PFSK-1 (cell line): ENCODE results near the gene DHX34.

Experiments
- FOXP2 ChIP-seq: optimal IDR thresholded peaks from 2 replicates; pipeline ENCODE3; 2011; ENCODE audit warnings: borderline replicate concordance, control low read depth, inconsistent platforms; ENCODE audit not compliant: insufficient read depth; ENCODE audit errors: extremely low read length, extremely low read depth
- POLR2AphosphoS5 ChIP-seq: IDR thresholded peaks from 2 replicates; pipeline ENCODE4 v1.6.1; 2012; ENCODE audit warnings: low read depth, mild to moderate bottlenecking, control low read depth, low read length, moderate library complexity
- SIN3A ChIP-seq: IDR thresholded peaks from 2 replicates; pipeline ENCODE4 v1.6.1; 2012; ENCODE audit warnings: mild to moderate bottlenecking, low read length, moderate library complexity, borderline replicate concordance; ENCODE audit not compliant: insufficient read depth
- TAF1 ChIP-seq: IDR thresholded peaks from 2 replicates; pipeline ENCODE4 v1.6.1; 2012; ENCODE audit warnings: low read length, control low read depth, borderline replicate concordance; ENCODE audit not compliant: insufficient read depth
- TF ChIP-seq, protein P1 (sequence below), 2 experiments: IDR thresholded peaks; 2 replicates each; pipeline versions ENCODE4 v1.6.1 to v1.8.0; 2011 to 2012; ENCODE audit warnings: low read depth in 2 of 2, low read length in 2 of 2, control low read depth in 1 of 2, inconsistent platforms in 1 of 2, mild to moderate bottlenecking in 1 of 2, moderate library complexity in 1 of 2; ENCODE audit not compliant: insufficient read depth in 1 of 2

DHX34 gene

DNA sequence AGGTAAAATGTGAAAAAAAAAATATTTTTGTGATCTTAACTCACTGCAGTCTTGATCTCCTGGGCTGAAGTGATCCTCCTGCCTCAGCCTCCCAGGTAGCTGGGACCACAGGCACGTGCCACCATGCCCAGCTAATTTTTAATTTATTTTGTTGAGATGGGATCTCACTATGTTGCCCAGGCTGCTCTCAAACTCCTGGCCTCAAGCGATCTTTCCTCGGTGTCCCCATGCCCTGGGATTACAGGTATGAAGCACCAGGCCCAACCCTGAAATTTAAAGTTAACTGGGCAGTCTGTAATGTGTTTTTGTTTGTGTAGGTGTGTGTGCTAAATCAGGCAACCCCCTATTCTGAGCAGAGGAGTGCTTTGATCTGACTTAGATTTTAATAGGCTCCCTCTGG is 42.8 kb upstream of the DHX34 start:
- TF ChIP-seq TAF1 (no peak), FOXP2 (no peak), SIN3A (no peak), POLR2AphosphoS5 (no peak)
- TF ChIP-seq, protein P1, sequence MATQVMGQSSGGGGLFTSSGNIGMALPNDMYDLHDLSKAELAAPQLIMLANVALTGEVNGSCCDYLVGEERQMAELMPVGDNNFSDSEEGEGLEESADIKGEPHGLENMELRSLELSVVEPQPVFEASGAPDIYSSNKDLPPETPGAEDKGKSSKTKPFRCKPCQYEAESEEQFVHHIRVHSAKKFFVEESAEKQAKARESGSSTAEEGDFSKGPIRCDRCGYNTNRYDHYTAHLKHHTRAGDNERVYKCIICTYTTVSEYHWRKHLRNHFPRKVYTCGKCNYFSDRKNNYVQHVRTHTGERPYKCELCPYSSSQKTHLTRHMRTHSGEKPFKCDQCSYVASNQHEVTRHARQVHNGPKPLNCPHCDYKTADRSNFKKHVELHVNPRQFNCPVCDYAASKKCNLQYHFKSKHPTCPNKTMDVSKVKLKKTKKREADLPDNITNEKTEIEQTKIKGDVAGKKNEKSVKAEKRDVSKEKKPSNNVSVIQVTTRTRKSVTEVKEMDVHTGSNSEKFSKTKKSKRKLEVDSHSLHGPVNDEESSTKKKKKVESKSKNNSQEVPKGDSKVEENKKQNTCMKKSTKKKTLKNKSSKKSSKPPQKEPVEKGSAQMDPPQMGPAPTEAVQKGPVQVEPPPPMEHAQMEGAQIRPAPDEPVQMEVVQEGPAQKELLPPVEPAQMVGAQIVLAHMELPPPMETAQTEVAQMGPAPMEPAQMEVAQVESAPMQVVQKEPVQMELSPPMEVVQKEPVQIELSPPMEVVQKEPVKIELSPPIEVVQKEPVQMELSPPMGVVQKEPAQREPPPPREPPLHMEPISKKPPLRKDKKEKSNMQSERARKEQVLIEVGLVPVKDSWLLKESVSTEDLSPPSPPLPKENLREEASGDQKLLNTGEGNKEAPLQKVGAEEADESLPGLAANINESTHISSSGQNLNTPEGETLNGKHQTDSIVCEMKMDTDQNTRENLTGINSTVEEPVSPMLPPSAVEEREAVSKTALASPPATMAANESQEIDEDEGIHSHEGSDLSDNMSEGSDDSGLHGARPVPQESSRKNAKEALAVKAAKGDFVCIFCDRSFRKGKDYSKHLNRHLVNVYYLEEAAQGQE (IDR thresholded peaks at IDR 0.05; ENCODE audit: insufficient read depth in 1 of 2, low read depth in 2 of 2, low read length in 2 of 2), result no peak

DNA sequence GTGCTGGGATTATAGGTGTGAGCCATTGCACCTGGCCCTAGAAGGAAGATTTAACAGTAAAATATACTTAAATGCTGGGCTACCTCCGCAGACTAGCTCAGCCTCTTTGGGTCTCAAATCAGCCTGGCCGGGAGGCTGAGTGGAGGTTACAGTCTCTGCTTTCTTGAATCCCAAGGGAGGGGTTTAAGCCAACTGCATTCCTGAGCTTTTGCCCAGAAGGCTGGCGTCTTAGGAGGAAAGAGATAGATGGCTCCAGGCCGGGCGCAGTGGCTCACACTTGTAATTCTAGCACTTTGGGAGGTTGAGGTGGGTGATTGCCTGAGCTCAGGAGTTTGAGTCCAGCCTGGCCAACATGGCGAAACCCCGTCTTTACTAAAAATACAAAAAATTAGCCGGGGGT is 40.1 kb upstream of the DHX34 start:
- no peak for TF ChIP-seq FOXP2
- no peak for TF ChIP-seq SIN3A
- no peak for TF ChIP-seq POLR2AphosphoS5
- no peak for TF ChIP-seq TAF1
- TF ChIP-seq, protein P1 (IDR thresholded peaks at IDR 0.05; ENCODE audit: insufficient read depth in 1 of 2, low read depth in 2 of 2, low read length in 2 of 2), result no peak

DNA sequence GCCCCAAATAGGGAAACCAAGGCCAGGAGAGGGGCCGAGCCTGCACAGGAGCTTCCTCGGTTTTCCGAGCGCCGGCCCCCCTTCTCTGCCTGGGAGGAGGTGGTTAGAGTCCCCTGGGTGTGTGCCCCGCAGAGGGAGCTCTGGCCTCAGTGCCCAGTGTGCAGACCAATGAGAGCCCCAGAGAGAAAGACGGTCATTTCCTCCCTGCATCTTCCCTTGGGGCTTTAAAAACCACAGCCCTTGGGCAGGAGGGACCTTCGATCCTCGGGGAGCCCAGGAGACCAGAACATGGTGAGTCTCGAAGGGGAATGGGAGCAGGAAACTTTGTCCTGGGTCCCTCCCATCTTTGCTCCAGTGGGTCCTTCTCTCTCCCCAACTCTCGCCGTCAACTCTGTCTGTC is 39.5 kb upstream of the DHX34 start, which contains the start of gene C5AR1:
C5AR1 (plus strand) TSS at position 254 of the 400 bp plus-strand sequence; CDS start at position 289, 35 bp downstream.
- TF ChIP-seq FOXP2 (no peak), POLR2AphosphoS5 (no peak), TAF1 (no peak), SIN3A (no peak)
- TF ChIP-seq, protein P1 (IDR thresholded peaks at IDR 0.05; ENCODE audit: insufficient read depth in 1 of 2, low read depth in 2 of 2, low read length in 2 of 2), result no peak

DNA sequence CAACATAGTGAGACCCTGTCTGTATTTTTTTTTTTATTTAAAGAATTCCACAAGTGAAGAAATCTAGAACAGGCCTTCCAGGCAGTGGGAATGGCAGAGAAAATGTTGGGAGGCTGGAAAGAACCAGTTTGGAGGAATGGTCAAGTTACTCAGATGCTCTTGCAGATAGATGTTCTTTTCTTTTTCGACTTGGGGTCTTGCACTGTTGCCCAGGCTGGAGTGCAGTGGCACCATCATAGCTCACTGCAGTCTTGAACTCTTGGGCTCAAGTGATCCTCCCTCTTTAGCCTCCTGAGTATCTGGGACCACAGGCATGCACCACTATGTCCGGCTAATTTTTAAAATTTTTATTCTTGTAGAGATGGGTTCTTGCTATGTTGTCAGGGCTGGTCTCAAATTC is 38.8 kb upstream of the DHX34 start:
- TF ChIP-seq, protein P1 (IDR thresholded peaks at IDR 0.05; ENCODE audit: insufficient read depth in 1 of 2, low read depth in 2 of 2, low read length in 2 of 2), result no peak
- TF ChIP-seq TAF1, result no peak
- no peak for TF ChIP-seq FOXP2
- TF ChIP-seq POLR2AphosphoS5, result no peak
- TF ChIP-seq SIN3A, result no peak

DNA sequence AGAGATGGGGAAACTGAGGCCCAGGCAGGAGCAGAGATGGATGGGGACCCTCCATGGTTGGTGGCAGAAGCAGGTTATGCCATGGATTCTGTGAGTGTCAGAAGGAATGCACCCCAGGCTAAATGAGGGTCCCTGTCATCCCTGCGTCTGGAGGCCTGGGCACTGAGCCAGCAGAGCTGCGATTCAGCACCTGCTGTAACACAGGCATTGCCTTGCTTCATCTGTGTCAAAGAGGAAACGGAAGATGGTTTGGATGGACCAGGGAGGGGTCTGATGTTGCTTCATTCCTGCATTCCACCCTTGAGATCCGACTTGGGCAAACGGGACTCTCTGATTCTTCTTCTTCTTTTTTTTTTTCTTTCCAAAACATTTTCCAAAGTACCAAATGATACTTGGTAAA is 38.3 kb upstream of the DHX34 start:
- TF ChIP-seq, protein P1 (IDR thresholded peaks at IDR 0.05; ENCODE audit: insufficient read depth in 1 of 2, low read depth in 2 of 2, low read length in 2 of 2), result no peak
- TF ChIP-seq FOXP2, result peak; percentile 42
- no peak for TF ChIP-seq SIN3A
- TF ChIP-seq TAF1, result no peak
- no peak for TF ChIP-seq POLR2AphosphoS5
